Kidney tubule cell (primary cell): Measurements from ENCODE around the gene HSDL2.
"Not testable (repeated sequence)": the region's sequence is repeated elsewhere in the genome, so short reads cannot be mapped to it uniquely, and the experiment has no call there.

Experiments used
- DNase-seq: peaks from one replicate; pipeline ENCODE4 v3.0.0-alpha.2; 2018; ENCODE audit warnings: low spot score

HSDL2 gene

DNA sequence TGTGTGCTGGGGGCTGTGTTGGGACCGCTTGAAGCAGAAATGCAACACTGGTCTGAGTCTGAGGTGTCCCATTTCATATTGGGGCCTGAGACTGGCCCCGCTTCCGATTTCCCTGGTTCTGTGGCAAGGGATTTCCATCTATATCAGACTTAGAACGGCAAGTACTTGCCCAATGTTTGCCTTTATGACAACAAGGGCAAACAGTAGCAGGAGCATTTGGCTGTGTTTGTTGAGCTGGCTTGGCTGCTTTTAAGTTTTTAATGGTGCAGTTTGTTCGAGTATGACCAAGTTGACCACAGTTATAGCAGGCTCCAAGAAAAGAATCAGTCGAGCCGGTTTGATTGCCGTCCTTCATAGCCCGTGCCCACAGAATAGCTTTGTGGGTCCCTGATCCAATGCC, 17.0 kb downstream of the HSDL2 start:
- DNase-seq: no peak

- no peak for DNase-seq
Measured at GRCh38 chr9:112401175-112401815, 21.4 kb downstream of the HSDL2 start.

DNA sequence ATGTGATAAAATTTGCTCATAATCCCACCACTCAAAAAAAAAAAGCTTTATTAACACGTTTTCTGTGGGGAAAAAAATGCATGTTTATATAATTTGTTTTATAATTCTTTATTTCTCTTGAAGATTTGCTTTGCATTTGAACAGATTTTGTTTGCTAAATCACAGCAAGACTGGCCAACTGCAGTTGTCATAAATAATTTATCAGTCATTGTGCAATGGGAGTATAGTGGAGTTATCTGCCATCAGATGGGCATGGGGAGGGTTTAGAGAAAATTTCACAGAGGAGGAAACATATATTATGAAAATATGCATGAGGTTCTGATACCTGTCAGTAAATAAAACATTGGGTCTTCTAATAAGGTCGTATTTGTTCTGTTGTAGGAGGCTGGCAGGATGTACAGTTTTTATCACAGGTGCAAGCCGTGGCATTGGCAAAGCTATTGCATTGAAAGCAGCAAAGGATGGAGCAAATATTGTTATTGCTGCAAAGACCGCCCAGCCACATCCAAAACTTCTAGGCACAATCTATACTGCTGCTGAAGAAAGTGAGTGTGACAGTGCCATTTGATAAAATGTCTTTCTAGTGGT, 23.8 kb downstream of the HSDL2 start:
- no peak for DNase-seq

GRCh38 chr9:112404508-112404932, 24.6 kb downstream of the HSDL2 start:
- no peak for DNase-seq

DNA sequence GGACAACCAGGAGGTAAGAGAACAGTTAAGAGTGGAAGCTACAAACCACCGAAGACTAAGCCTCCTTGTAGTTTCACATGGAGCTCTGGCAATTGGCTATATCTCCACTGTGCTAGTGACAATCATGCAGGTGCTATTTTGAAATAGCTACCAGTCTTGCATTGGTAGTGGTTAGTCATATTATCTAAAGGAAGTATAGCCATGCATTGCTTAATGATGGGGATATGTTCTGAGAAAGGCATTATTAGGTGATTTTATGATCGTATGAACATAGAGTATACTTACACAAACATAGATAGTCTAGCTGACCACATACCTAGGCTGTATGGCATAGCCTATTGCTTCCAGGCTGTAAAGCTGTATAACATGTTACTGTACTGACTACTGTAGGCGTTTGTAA, 28.4 kb downstream of the HSDL2 start:
- no peak for DNase-seq

GRCh38 chr9:112408819-112409218, 28.9 kb downstream of the HSDL2 start:
- no peak for DNase-seq

DNA sequence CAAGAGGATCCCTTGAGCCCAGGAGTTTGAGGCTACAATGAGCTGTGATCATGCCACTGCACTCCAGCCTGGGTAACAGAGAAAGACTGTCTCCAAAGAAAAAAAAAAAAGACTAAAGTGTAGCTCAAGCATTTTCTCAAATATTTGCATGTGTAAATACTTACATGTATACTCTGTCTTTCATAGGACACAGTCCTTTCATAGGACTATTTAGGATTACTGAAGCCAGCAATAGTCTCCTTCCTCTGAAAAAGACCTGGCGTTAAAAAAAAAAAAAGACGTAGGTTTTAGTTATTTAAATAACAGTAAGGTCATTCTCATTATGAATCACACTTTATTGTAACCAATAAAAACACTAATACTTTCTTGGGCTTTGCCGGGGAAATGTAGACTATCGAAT, 29.9 kb downstream of the HSDL2 start:
- DNase-seq: no peak

DNA sequence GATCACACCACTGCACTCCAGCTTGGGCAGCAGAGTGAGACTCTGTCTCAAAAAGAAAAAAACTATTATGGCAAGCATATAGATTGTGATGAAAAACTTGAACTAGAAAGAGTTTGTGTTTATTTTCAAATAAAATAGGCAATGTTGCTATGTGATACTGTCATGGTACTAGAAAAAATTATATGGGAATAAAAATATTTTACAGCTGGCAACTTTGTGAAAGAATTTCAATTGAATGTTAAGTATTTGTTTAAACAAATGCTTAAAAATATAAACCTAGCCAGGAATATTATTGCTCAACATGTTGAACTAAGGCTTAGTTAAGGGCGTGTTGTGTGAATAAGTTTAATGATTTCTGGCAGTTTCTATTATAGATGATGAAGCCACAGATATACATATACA, 31.7 kb downstream of the HSDL2 start:
- no peak for DNase-seq

GRCh38 chr9:112413728-112414127, 33.8 kb downstream of the HSDL2 start:
- DNase-seq: not testable (repeated sequence)

DNA sequence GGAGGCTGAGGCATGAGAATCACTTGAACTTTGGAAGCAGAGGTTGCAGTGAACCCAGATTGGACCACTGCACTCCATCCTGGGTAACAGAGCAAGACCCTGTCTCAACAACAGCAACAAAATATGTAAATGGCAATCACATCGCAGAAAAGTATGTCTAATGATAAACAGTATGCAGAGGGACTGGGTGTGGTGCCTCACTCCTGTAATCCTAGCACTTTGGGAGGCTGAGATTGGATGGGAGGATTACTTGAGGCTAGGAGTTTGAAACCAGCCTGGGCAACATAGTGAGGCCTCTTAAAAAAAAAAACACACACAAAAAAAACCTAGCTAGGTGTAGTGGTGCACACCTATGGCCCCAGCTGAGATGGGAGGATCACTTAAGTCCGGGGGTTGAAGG, 40.3 kb downstream of the HSDL2 start:
- no peak for DNase-seq

- DNase-seq: peak; percentile 9
Measured at GRCh38 chr9:112421771-112422222, 41.9 kb downstream of the HSDL2 start.

GRCh38 chr9:112422417-112423148, 42.7 kb downstream of the HSDL2 start:
- DNase-seq: peak; percentile 6

GRCh38 chr9:112430006-112430522, 50.2 kb downstream of the HSDL2 start:
- DNase-seq: no peak

- no peak for DNase-seq
Measured at GRCh38 chr9:112433499-112434392, 53.8 kb downstream of the HSDL2 start.

- DNase-seq: no peak
Measured at GRCh38 chr9:112434487-112434886, 54.6 kb downstream of the HSDL2 start.

GRCh38 chr9:112437406-112437805, 57.5 kb downstream of the HSDL2 start:
- no peak for DNase-seq

GRCh38 chr9:112439171-112439570, 59.3 kb downstream of the HSDL2 start:
- DNase-seq: no peak

GRCh38 chr9:112439825-112440224, 59.9 kb downstream of the HSDL2 start:
- DNase-seq: no peak

DNA sequence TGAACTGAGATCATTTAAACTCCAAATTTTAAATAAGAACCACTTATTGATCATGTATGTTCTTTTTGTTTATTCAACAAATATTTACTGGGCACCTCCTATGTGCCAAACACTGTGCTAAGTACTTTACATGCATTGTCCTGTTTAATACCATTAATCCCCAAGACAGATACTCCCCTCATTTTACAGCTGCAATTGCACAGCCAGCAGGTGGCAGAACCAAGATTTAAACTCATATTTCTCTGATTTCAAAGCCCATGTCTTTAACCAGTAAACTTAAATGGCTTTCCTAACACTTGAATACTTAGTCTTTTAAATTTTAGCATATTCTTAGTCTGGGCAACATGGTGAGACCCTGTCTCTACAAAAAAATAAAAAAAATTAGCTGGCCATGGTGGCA, 63.3 kb downstream of the HSDL2 start:
- DNase-seq: peak; percentile 6

- no peak for DNase-seq
Measured at GRCh38 chr9:112443636-112444035, 63.7 kb downstream of the HSDL2 start.

DNA sequence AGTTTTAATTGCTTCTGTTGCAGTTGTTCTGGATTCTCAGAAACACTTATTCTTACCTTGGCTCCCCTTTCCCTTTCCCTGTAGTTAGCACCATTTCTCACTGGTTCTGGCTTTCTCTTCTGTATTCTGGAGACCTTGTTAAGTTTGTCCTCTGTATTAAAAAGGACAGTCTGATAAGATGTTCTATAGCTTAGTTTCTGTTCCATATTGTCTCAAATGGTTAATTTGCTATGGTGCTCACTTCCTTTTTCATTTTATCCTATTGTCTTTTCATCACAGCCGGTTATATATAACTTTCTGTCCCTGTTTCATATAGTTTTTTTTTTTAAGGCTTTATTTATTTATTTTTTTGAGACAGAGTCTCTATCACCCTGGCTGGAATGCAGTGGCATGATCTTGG, 65.3 kb downstream of the HSDL2 start:
- DNase-seq: no peak

- no peak for DNase-seq
Measured at GRCh38 chr9:112446080-112446479, 66.2 kb downstream of the HSDL2 start.
